Heart left ventricle (tissue), 13 donors: Measurements from ENCODE around the gene TRPM2.

ENCODE experiments used
- POLR2A ChIP-seq, 2 donors: fragments of 450-650 bp; IDR thresholded peaks; one replicate each; pipeline ENCODE4 v1.6.1; 2017; ENCODE audit warnings: antibody characterized with exemption in 2 of 2, mild to moderate bottlenecking in 2 of 2, moderate library complexity in 2 of 2
- TF ChIP-seq, protein P1 (sequence below), 12 donors: fragments of 200-600 bp; sonication (generic) in 4 of 12; IDR thresholded peaks; one replicate each; pipeline versions ENCODE4 v1.5.0 to v1.8.0; 2018 to 2022; ENCODE audit warnings: antibody characterized with exemption in 12 of 12, mild to moderate bottlenecking in 5 of 12
- donor health status: ischemic (EF 13 %, LVEDD 7.1; RV severe dilation, severe dysfunction).
- donor health status: DM: no; HTN: yes; CAD: no.
- donor health status: DM: no; HTN: no; CAD: no.
- donor health status: ischemic (EF 25% LVEDD 6.9; RV normal size, moderate dysfunction).
- donor health status: ischemic (EF 25% LVEDD 5.7; RV mildly dilated, moderate dysfunction).
- donor health status: ischemic (EF 35%, LVEDD 5.7; RV mildly dilated, moderate dysfunction).
- donor health status: nonischemic (EF 11% LVEDD 7.7; RV severe dilation, severe dysfunction).
- donor health status: DM: yes; HTN: yes; CAD: no.
- donor health status: PGD.
- donor health status: ischemic (EF 29% LVEDD 5.4; RV normal size, mild dysfunction).
- donor health status: nonischemic (EF 23%, LVEDD 6.1; RV moderate dilation, normal function).

- no peak for TF ChIP-seq POLR2A (IDR thresholded peaks at IDR 0.05)
- TF ChIP-seq, protein P1, sequence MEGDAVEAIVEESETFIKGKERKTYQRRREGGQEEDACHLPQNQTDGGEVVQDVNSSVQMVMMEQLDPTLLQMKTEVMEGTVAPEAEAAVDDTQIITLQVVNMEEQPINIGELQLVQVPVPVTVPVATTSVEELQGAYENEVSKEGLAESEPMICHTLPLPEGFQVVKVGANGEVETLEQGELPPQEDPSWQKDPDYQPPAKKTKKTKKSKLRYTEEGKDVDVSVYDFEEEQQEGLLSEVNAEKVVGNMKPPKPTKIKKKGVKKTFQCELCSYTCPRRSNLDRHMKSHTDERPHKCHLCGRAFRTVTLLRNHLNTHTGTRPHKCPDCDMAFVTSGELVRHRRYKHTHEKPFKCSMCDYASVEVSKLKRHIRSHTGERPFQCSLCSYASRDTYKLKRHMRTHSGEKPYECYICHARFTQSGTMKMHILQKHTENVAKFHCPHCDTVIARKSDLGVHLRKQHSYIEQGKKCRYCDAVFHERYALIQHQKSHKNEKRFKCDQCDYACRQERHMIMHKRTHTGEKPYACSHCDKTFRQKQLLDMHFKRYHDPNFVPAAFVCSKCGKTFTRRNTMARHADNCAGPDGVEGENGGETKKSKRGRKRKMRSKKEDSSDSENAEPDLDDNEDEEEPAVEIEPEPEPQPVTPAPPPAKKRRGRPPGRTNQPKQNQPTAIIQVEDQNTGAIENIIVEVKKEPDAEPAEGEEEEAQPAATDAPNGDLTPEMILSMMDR (IDR thresholded peaks at IDR 0.05): no peak
Measured at GRCh38 chr21:44335266-44336059, 18.0 kb upstream of the TRPM2 start.
